Activated CD8-positive, alpha-beta T cell treated with anti-CD3 and anti-CD28 coated beads, Interleukin-2, amount 10 ng/mL, durations not matched to agents 7 days and 5 days (primary cell): ENCODE measurements around the gene SRBD1. TPM values are rescaled to one million over a fixed set of nuclear protein-coding genes. Genes with fewer than 3 reads are reported as not detected.

Experiments
- ATAC-seq: fragments of 150-1000 bp; cut with Tn5 transposase; one replicate; pipeline ENCODE4 v1.10.0; 2021; ENCODE audit warnings: moderate library complexity
- CTCF ChIA-PET: fragments of 350-600 bp; sonication (Branson Sonifier 250); formaldehyde crosslinking; loops from one replicate; lab custom pipeline; 2021; ENCODE audit warnings: antibody characterized with exemption; lab: Charles Lee
- POLR2A ChIA-PET: fragments of 350-600 bp; sonication (Branson Sonifier 250); formaldehyde crosslinking; loops from one replicate; lab custom pipeline; 2021; ENCODE audit warnings: antibody characterized with exemption; lab: Charles Lee
- DNase-seq: peaks from one replicate; pipeline ENCODE4 v3.0.0-alpha.2; 2020
- H3K27ac Mint-ChIP-seq: one replicate; pipeline ENCODE4 v1.8.0; 2021; ENCODE audit warnings: mild to moderate bottlenecking, mixed read lengths
- H3K27me3 Mint-ChIP-seq: one replicate; pipeline ENCODE4 v1.8.0; 2021; ENCODE audit warnings: low read depth, mixed read lengths
- H3K36me3 Mint-ChIP-seq: one replicate; pipeline ENCODE4 v1.8.0; 2021; ENCODE audit warnings: low read depth, mixed read lengths
- H3K4me1 Mint-ChIP-seq: one replicate; pipeline ENCODE4 v1.8.0; 2021; ENCODE audit warnings: low read depth, mixed read lengths
- H3K4me3 Mint-ChIP-seq: one replicate; pipeline ENCODE4 v1.8.0; 2021; ENCODE audit warnings: mild to moderate bottlenecking, mixed read lengths
- H3K9me3 Mint-ChIP-seq: one replicate; pipeline ENCODE4 v1.8.0; 2022; ENCODE audit warnings: mixed read lengths; ENCODE audit not compliant: insufficient read depth
- total RNA-seq, 2 experiments: library from RNA; stranded (reverse); gene quantifications; one replicate each; pipeline ENCODE4 v1.2.3, GENCODE V29; 2021

Gene SRBD1
- total RNA-seq, 2 experiments from 2014 or later: 19.2 to 22.7 TPM

- ChIA-PET CTCF (interaction anchor here (0.8 to 2.1 kb wide), 8 partner anchors 8 to 586 kb away, joined by 3 to 17 read pairs (median 4); no protein-coding TSS in a partner anchor), POLR2A (interaction anchor here (0.6 to 1.1 kb wide), 3 partner anchors 13 to 82 kb away, joined by 3 to 4 read pairs (median 3); no protein-coding TSS in a partner anchor)
- Mint-ChIP-seq H3K36me3 (peaks cover 46% of the 10 kb centered on the region), H3K27ac (peak overlapping the region; percentile 93), H3K9me3 (peaks cover 10% of the 10 kb centered on the region), H3K4me1 (peaks cover 21% of the 10 kb centered on the region), H3K27me3 (no peaks in the 10 kb centered on the region), H3K4me3 (peak overlapping the region; percentile 84)
- DNase-seq (peak; percentile 35), ATAC-seq (peak; percentile 96)
These were observed 42.9 kb downstream of the SRBD1 start for GRCh38 chr2:45567974-45568789.

GRCh38 chr2:45567288-45567963, 43.6 kb downstream of the SRBD1 start:
- Mint-ChIP-seq H3K27ac (peak overlapping the region; percentile 93), H3K36me3 (peaks cover 46% of the 10 kb centered on the region), H3K27me3 (no peaks in the 10 kb centered on the region), H3K4me3 (peak overlapping the region; percentile 84), H3K4me1 (peaks cover 21% of the 10 kb centered on the region), H3K9me3 (peaks cover 8% of the 10 kb centered on the region)
- ATAC-seq: peak; percentile 28
- ChIA-PET POLR2A (interaction anchor here (0.6 to 1.1 kb wide), 4 partner anchors 11 to 83 kb away, joined by 3 to 4 read pairs (median 3); no protein-coding TSS in a partner anchor), CTCF (interaction anchor here (0.8 to 2.1 kb wide), 8 partner anchors 9 to 585 kb away, joined by 3 to 17 read pairs (median 4); no protein-coding TSS in a partner anchor)
- no peak for DNase-seq

GRCh38 chr2:45559436-45559835, 51.6 kb downstream of the SRBD1 start:
- peaks cover 10% of the 10 kb centered on the region for H3K4me1 Mint-ChIP-seq
- CTCF ChIA-PET: interaction anchor here (0.9 kb wide), 1 partner anchor 25 kb away, joined by 3 read pairs; no protein-coding TSS in a partner anchor
- H3K9me3 Mint-ChIP-seq: no peaks in the 10 kb centered on the region
- H3K27me3 Mint-ChIP-seq: no peaks in the 10 kb centered on the region
- DNase-seq: no peak
- no peak overlapping the region for H3K27ac Mint-ChIP-seq
- ATAC-seq: no peak
- H3K36me3 Mint-ChIP-seq: peaks cover 24% of the 10 kb centered on the region
- no peak overlapping the region for H3K4me3 Mint-ChIP-seq
- POLR2A ChIA-PET: interaction anchor here (1.0 kb wide), 1 partner anchor 1383 kb away, joined by 3 read pairs; no protein-coding TSS in a partner anchor

- no peak for DNase-seq
- peak; percentile 27 for ATAC-seq
- Mint-ChIP-seq H3K36me3 (peaks cover 35% of the 10 kb centered on the region), H3K27me3 (no peaks in the 10 kb centered on the region), H3K4me3 (no peak overlapping the region), H3K27ac (no peak overlapping the region), H3K4me1 (peaks cover 12% of the 10 kb centered on the region), H3K9me3 (no peaks in the 10 kb centered on the region)
- ChIA-PET POLR2A (interaction anchor here (1.2 to 1.5 kb wide), 2 partner anchors 13 to 14 kb away, joined by 3 read pairs; no protein-coding TSS in a partner anchor), CTCF (interaction anchor here (0.7 to 1.3 kb wide), 3 partner anchors 9 to 23 kb away, joined by 3 to 4 read pairs (median 3); no protein-coding TSS in a partner anchor)
These were observed 56.3 kb downstream of the SRBD1 start for GRCh38 chr2:45554742-45555140.

- Mint-ChIP-seq H3K27me3 (no peaks in the 10 kb centered on the region), H3K27ac (no peak overlapping the region), H3K9me3 (no peaks in the 10 kb centered on the region), H3K4me3 (no peak overlapping the region), H3K4me1 (peaks cover 12% of the 10 kb centered on the region), H3K36me3 (peaks cover 33% of the 10 kb centered on the region)
- ChIA-PET POLR2A (interaction anchor here (1.2 kb wide), 1 partner anchor 13 kb away, joined by 3 read pairs; no protein-coding TSS in a partner anchor), CTCF (interaction anchor here (0.7 to 1.3 kb wide), 3 partner anchors 8 to 23 kb away, joined by 3 to 4 read pairs (median 3); no protein-coding TSS in a partner anchor)
- DNase-seq (no peak), ATAC-seq (no peak)
These were observed 56.9 kb downstream of the SRBD1 start for GRCh38 chr2:45554073-45554741.

GRCh38 chr2:45551862-45552261, 59.2 kb downstream of the SRBD1 start:
- Mint-ChIP-seq H3K9me3 (no peaks in the 10 kb centered on the region), H3K4me3 (no peak overlapping the region), H3K27ac (no peak overlapping the region), H3K4me1 (peaks cover 10% of the 10 kb centered on the region), H3K27me3 (no peaks in the 10 kb centered on the region), H3K36me3 (peaks cover 38% of the 10 kb centered on the region)
- CTCF ChIA-PET: no interaction called here
- ATAC-seq (no peak), DNase-seq (no peak)
- POLR2A ChIA-PET: no interaction called here

GRCh38 chr2:45545943-45546342, 65.1 kb downstream of the SRBD1 start:
- Mint-ChIP-seq H3K27me3 (no peaks in the 10 kb centered on the region), H3K4me1 (no peaks in the 10 kb centered on the region), H3K27ac (no peak overlapping the region), H3K9me3 (peaks cover 6% of the 10 kb centered on the region), H3K4me3 (no peak overlapping the region), H3K36me3 (peaks cover 62% of the 10 kb centered on the region)
- ChIA-PET POLR2A (no interaction called here), CTCF (interaction anchor here (1.3 kb wide), 1 partner anchor 9 kb away, joined by 3 read pairs; no protein-coding TSS in a partner anchor)
- no peak for DNase-seq
- ATAC-seq: no peak

GRCh38 chr2:45543257-45543656, 67.8 kb downstream of the SRBD1 start:
- Mint-ChIP-seq H3K36me3 (peaks cover 63% of the 10 kb centered on the region), H3K27me3 (no peaks in the 10 kb centered on the region), H3K4me3 (no peak overlapping the region), H3K27ac (no peak overlapping the region), H3K4me1 (no peaks in the 10 kb centered on the region), H3K9me3 (peaks cover 6% of the 10 kb centered on the region)
- ChIA-PET CTCF (interaction anchor here (1.3 kb wide), 1 partner anchor 18 kb away, joined by 3 read pairs; no protein-coding TSS in a partner anchor), POLR2A (no interaction called here)
- ATAC-seq (no peak), DNase-seq (no peak)

GRCh38 chr2:45542013-45542412, 69.1 kb downstream of the SRBD1 start:
- POLR2A ChIA-PET: no interaction called here

GRCh38 chr2:45541450-45541849, 69.6 kb downstream of the SRBD1 start:
- DNase-seq (no peak), ATAC-seq (no peak)
- CTCF ChIA-PET: interaction anchor here (1.2 kb wide), 1 partner anchor 47 kb away, joined by 3 read pairs; no protein-coding TSS in a partner anchor
- no peaks in the 10 kb centered on the region for H3K4me1 Mint-ChIP-seq
- H3K9me3 Mint-ChIP-seq: peaks cover 6% of the 10 kb centered on the region
- no peak overlapping the region for H3K4me3 Mint-ChIP-seq
- H3K27ac Mint-ChIP-seq: no peak overlapping the region
- no peaks in the 10 kb centered on the region for H3K27me3 Mint-ChIP-seq
- peaks cover 64% of the 10 kb centered on the region for H3K36me3 Mint-ChIP-seq
- POLR2A ChIA-PET: no interaction called here

More at GRCh38 chr2:45542013-45542412, 69.1 kb downstream of the SRBD1 start:
- H3K36me3 Mint-ChIP-seq: peaks cover 66% of the 10 kb centered on the region
- H3K27me3 Mint-ChIP-seq: no peaks in the 10 kb centered on the region
- no peak overlapping the region for H3K27ac Mint-ChIP-seq
- H3K4me3 Mint-ChIP-seq: no peak overlapping the region
- ATAC-seq (no peak), DNase-seq (no peak)
- CTCF ChIA-PET: interaction anchor here (1.2 to 1.3 kb wide), 2 partner anchors 20 to 47 kb away, joined by 3 read pairs; no protein-coding TSS in a partner anchor
- H3K9me3 Mint-ChIP-seq: peaks cover 6% of the 10 kb centered on the region
- no peaks in the 10 kb centered on the region for H3K4me1 Mint-ChIP-seq

GRCh38 chr2:45540942-45541341, 70.1 kb downstream of the SRBD1 start:
- H3K4me3 Mint-ChIP-seq: no peak overlapping the region
- no peaks in the 10 kb centered on the region for H3K27me3 Mint-ChIP-seq
- ChIA-PET POLR2A (no interaction called here), CTCF (no interaction called here)
- no peak for ATAC-seq
- H3K27ac Mint-ChIP-seq: no peak overlapping the region
- H3K4me1 Mint-ChIP-seq: no peaks in the 10 kb centered on the region
- no peak for DNase-seq
- peaks cover 6% of the 10 kb centered on the region for H3K9me3 Mint-ChIP-seq
- H3K36me3 Mint-ChIP-seq: peaks cover 61% of the 10 kb centered on the region
